HEK293T (cell line): ENCODE results near the gene MAP3K14.

Source experiments
- BHLHE40 ChIP-seq: fragments of 450-650 bp; IDR thresholded peaks from 2 replicates; pipeline ENCODE4 v1.6.1; 2016; ENCODE audit warnings: mild to moderate bottlenecking, moderate library complexity, borderline replicate concordance
- CTBP1 ChIP-seq: fragments of 450-650 bp; IDR thresholded peaks from 2 replicates; pipeline ENCODE4 v1.6.1; 2016; ENCODE audit warnings: borderline replicate concordance
- ELF4 ChIP-seq: fragments of 450-650 bp; IDR thresholded peaks from 2 replicates; pipeline ENCODE4 v1.6.1; 2017; ENCODE audit warnings: antibody characterized with exemption
- FOXA1 ChIP-seq: fragments of 450-650 bp; IDR thresholded peaks from 2 replicates; pipeline ENCODE4 v1.6.1; 2016; ENCODE audit warnings: mild to moderate bottlenecking
- HDGF ChIP-seq: fragments of 450-650 bp; IDR thresholded peaks from 2 replicates; pipeline ENCODE4 v1.6.1; 2017; ENCODE audit warnings: antibody characterized with exemption, borderline replicate concordance
- SP1 ChIP-seq: fragments of 450-650 bp; IDR thresholded peaks from 2 replicates; pipeline ENCODE4 v1.6.1; 2017
- SUZ12 ChIP-seq: fragments of 450-650 bp; IDR thresholded peaks from 2 replicates; pipeline ENCODE4 v1.6.1; 2016; ENCODE audit warnings: mild to moderate bottlenecking
- TARDBP ChIP-seq: fragments of 450-650 bp; IDR thresholded peaks from 2 replicates; pipeline ENCODE4 v1.6.1; 2016

DNA sequence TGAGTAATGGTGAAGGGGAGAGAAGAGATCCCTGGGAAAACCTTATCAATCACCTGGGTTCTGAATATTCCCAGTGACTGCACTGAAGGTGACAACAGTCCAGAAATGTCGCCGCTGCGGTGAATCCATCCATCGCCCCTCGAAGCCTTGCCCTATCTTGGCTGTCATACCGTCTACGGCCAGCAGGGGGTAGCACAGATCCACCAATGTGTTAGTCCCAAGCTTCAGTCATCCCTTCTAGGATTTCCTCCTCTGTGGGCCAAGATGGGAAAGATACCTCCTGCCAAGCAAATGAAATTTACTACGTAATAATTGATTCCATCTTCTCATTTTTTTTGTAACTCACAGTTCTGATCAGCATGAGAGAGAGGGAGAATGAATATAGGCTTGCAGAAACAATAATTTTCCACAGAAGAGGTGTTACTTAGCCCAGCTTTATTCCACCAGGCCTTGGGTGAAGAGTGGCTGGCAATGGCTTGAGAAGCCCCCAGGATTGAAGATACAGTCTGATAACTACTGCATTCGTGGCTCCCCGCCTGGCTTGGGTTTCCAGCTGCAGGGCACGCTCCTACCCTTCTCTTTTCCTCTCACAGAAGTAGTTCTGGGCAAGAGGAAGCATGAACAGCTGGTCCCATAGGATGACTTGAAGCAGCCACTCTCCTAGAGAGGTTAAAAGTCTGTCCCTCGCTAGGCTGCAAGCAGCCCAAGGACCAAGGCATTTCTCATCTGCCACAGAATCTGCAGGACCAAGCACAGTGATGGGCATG, 97.7 kb downstream of the MAP3K14 start:
- TF ChIP-seq SP1: no peak
- no peak for TF ChIP-seq ELF4
- TF ChIP-seq FOXA1: no peak
- TF ChIP-seq CTBP1: no peak
- TF ChIP-seq SUZ12: no peak
- no peak for TF ChIP-seq TARDBP
- no peak for TF ChIP-seq HDGF
- TF ChIP-seq BHLHE40: no peak
